SHP77 treated with DMSO at 0.1 percent for 48 hours (cell line): Measurements from ENCODE around the gene CTDSP2.
"Not testable (repeated sequence)": the region's sequence is repeated elsewhere in the genome, so short reads cannot be mapped to it uniquely, and the experiment has no call there.

Experiments used
- DNase-seq: peaks from one replicate; lab custom pipeline; 2025; lab: John Stamatoyannopoulos, UW

The CTDSP2 gene

DNA sequence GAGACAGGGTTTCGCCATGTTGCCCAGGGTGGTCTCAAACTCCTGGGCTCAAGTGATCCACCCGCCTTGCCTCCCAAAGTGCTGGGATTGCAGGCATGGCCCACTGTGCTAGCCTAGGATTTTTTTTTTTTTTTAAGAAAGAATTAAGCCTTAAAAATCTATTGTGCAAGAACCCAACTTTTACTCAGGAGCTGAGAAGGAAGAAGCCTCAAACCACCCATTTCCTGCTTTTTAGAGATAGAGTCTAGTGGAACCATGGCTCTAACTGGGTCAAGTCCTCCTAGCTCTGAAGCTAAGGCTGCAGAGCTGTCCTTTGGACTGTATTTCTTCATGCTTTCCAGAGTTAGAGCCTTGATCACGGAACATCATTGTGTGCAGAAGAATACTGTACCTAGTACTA is 65.3 kb downstream of the CTDSP2 start:
- DNase-seq = no peak

DNA sequence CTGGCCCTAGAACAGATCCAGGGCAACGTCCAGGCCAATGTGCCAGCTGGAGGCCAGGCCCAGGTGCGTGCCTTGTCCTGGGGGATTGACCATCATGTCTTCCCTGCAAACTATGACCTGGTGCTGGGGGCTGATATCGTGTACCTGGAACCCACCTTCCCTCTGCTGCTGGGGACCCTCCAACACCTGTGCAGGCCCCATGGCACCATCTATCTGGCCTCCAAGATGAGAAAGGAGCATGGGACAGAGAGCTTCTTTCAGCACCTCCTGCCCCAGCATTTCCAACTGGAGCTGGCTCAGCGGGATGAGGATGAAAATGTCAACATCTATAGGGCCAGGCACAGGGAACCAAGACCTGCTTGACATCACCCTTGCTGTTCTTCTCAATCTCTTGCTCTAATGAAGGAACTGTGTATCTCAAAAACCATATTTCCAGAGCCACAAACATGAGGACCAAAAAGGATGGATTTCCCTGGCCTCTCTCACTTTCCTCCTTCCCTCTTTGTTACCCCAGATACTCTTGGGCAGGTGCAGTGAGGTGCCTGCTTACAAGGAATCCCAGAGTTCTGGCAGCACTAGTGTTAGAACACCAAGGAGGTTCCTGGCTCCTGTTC is 66.1 kb downstream of the CTDSP2 start:
- no peak for DNase-seq

DNA sequence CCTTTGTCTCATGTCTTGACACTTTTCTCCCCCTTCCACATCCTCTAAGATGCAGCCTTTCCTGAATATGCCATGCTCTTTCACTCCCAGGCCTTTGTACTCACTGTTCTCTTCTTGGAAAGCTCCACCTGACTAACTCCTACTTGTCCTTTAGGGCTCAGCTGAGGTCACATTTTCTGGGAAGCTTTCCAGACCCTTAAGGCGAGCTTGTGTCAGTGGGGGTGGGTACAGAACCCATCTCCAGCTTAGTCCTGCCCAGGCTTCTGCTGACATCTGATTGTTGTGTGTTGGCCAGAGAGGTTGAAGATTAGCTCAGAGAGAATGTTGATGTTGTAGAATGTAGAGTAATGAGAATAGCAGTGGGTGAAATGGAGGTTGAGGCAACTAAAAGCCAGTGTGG is 66.8 kb downstream of the CTDSP2 start:
- DNase-seq = no peak

DNA sequence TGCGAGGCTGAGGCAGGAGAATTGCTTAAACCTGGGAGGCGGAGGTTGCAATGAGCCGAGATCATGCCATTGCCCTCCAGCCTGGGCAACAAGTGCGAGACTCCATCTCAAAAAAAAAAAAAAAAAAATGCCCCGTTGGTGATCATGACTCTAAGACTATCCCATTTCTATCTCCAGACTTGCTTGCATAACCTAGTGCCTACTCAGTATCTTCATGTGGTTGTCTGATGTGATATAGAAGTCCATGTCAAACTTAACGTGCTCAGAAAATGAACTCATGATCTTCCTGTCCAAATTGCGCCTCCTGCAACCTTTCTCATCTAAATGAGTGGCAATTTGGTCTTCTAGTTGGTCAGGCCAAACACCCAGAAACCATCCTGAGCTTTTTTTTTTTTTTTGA is 68.6 kb downstream of the CTDSP2 start:
- DNase-seq = no peak

DNA sequence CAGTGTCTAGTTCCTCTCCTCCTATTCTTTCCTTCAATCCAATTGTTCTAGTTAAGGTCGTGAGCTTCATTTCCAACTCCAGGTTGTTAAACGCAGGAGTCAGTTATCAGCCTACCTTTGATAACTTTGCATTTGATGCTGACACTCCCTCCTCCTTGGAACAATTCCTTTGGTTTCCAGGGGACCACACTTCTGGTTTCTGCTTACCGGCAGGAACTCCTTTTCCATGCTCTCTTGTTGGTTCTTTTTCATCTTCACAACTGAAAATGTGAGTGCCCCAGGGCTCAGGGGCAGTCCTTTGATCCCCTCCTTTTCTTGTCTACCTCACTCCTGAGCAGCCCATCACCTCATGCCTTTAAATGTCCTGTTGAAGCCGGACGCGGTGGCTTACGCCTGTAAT is 69.2 kb downstream of the CTDSP2 start:
- no peak for DNase-seq

DNA sequence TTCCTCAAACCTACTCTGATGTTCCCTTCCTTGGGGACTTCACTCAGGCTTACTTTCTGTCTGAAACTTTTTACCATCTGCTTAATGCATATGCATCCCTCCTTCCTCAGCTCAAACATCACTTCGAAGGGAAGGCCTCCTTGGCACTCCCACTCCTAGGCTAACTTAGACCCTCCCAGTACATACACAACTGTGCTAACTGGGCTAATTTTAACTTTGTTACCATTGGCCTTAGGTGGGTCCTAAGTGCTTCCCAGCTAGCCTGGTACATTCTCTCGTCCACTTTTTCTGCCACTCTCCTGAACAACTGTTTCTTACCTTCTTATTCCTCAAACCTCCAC is 70.3 kb downstream of the CTDSP2 start:
- no peak for DNase-seq

DNA sequence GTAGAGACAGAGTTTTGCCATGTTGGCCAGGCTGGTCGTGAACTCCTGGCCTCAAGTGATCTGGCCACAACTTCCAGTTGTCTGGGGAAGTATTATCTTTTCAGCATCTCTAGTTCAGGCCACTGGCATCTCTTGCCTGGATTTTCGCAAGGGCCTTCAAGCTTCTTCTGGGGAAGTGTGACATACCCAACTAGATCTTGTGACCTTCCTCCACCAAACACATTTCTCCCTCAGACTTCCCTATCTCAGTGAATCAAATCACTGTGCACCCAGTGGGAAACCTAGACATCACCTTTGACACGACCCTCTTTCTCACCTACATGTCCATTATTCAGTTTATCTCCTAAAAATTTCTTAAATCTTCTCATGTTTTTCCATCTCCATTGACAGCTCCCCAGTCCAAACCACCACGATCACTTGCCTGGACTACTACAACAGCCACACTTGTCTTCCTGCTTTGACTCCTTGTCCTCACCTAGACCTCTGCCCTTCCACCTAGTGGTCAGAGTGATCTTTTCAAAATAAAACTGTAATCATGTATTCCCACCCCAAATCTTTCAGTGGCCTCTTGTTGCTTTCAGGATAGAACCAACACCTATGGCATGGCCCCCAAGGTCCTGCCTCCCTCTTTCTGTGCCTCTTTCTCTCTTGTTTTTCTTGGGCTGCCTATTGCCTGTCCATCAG is 70.8 kb downstream of the CTDSP2 start:
- DNase-seq = no peak

DNA sequence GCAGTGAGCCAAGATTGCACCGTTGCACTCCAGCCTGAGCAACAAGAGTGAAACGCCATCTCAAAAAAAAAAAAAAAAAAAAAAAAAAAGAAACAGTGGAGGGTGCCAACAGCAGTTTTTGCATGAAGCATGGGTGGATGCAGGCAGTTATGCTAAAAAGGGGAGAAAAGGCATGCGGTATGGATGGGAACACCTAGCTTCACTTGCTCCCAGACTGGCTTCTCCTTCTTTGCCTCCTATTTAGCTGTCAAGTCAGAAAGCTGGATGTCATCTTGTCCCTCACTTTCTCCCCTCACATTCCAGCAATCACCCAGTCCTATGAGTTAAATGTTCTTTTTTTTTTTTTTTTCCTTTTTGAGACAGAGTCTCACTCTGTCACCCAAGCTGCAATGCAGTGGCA is 71.5 kb downstream of the CTDSP2 start:
- DNase-seq = no peak

DNA sequence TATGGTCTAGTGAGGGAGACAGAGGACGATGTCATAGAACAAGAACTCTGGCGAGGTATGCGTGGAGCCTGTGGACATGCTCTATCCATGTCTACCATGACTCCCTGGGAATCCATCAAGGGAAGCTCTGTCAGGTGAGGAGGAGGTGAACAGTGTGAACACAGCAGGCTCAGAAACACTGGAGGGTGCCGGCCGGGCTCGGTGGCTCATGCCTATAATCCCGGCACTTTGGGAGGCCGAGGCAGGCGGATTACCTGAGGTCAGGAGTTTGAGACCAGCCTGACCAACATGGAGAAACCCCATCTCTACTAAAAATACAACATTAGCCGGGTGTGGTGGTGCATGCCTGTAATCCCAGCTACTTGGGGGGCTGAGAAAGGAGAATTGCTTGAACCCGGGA is 71.9 kb downstream of the CTDSP2 start:
- not testable (repeated sequence) for DNase-seq

DNA sequence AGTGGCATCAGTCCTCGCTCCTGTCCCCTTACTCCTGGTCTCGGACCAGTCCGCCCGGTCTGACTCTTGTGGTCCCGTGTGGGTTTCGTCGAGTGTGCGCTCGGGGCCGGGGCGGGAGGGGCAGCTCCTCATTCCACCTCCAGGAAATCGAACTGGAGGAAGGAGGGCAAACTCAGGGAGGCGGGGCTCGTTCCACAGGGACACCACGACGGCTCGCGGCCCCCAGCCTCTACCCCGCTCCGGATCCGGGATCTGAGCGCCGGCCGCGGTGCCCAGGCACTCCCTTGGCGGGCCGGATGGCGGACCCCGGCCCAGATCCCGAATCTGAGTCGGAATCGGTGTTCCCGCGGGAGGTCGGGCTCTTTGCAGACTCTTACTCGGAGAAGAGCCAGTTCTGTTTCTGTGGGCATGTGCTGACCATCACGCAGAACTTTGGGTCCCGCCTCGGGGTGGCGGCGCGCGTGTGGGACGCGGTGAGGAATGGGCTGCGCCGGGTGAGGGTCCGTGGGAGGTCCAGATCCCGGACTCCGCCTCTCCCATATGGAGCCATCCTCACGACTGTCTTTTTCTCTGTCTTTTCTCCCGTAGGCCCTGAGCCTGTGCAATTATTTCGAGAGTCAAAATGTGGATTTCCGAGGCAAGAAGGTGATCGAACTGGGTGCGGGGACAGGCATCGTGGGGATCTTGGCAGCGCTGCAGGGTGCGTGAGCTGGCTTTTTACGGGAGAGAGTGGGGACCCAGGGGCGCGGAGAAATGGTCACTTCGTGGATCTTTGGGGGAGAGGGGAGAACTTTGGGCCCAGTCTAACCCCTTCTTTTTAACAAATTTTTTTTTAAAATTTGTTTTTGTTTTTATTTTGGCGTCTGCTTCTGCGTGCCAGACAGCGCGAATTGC is 73.9 kb downstream of the CTDSP2 start, which contains the start of gene EEF1AKMT3:
Gene EEF1AKMT3 (plus strand): TSS at position 186 of the 894 bp plus-strand sequence. CDS start 111 bp downstream, at position 297.
- peak; percentile 58 for DNase-seq

DNA sequence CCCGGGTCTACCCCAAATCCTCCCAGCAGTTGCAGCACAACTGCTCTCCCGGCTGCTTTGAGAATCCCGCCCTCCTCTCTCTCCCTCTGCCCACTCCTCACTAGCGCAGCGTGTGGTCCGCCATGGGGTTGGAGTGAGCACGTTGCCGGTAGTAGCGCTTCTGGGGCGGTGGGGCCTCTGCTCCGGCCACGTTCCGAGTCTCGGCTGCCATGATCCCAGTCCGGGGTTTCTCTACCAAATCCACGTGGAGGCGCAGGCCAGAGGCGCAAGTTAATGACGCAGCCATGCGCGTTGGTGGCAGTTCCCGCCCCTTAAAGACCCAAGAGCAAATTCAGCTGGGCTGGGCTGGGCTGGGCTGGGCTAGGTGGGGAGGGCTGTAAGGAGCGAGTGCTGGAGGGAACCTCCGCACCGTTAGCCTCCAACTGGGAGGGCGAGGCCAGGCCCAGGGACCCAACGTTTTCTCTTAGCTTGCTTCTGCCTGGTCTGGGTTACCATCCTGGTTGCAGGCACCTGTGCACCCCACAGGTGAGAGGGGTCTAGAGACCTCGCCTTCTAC is 74.6 kb downstream of the CTDSP2 start, which contains the start of gene METTL1:
Gene METTL1 (minus strand): TSS at position 233 of the 556 bp plus-strand sequence. CDS start 22 bp downstream, at position 211.
- peak; percentile 87 for DNase-seq

DNA sequence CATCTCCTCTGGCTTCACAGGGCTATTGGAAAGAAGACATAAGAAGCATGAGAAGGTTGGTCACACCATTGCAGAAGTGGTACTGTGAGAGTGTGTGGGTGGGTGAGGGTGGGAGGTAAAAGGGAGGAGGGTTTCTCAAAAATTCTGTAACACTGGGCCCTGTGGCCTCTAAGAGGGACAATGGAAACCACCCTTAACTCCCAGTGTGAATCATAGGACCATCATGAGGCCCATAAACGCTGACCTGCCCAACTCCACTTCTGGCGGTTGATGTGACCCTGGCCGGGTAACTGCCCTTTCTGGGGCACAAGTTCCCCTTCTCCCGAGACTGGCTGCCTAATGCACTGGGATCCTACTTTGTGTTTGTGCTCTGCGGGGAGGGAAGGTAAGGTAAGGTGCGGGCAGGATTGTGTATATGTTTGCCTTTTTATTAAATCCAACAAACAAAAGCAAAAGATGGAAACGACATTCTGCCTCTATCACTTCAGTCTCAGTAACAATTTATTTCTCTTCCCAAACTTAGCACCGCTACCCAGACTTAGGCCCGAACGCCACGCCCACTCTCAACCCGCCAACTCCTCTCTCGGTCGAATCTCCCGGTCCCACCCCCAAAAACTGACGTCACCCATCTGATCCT is 75.2 kb downstream of the CTDSP2 start:
- DNase-seq = peak; percentile 84

DNA sequence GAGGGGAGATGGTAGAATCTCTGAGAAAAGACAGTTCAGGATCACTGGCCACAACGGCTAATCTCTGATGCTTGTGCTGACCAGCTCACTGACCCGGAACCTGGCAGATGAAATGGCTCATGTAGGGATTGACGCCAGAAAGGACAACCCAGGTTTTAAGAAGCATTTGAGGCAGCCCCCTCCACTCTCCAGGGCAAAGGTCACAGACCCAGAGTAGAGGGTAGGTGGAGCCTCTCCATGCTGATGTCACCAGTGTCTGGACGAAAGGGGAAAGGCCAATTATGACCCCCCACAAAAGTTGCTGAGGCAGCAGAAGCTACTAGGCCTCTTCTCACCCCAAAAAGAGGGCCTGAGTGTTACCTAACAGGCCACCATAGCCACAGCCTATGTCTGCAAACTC is 75.8 kb downstream of the CTDSP2 start:
- no peak for DNase-seq
